Measurements from ENCODE around the gene SLC35G6. TPM values are rescaled to one million over a fixed set of nuclear protein-coding genes. Genes with fewer than 3 reads are reported as not detected.

The SLC35G6 gene
- total RNA-seq, 1 donor from 2014 or later = not detected

DNA sequence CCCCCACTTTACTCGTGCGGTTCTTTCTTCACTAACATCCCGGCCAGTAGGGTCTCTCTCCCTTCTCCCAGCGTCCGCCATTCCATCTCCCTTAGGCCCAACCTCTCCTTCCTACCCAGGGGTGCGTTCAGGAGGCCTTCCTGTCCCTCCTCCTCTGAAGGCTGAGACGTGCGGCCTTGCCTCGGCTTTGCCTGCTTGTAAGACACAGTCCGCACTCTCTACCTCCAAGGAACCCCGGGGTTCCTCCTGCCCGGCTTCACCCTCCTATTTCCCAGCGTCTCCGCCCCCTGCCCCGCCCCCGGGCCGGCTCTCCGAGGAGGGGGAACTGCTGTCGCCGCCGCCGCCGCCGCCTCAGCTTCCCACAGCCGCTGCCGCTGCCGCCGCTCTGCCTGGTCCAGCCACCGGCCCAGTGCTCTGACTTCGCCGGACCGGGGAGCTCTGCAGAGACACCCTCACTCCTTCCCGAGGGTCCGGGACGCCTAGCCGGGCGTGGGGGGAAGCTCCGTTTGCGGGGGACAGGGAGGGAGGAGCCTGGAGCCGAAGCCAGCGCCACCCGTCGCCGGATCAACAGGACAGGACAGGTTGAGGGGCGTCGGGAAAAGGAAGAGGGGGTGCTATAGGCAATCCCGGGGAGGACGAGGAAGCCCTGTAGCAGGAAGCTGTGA lies 43.2 kb upstream of the SLC35G6 start:
- Mint-ChIP-seq H3K27ac (ENCODE audit: unreplicated experiment) (peak overlapping the region; percentile 54), H3K27me3 (ENCODE audit: low read depth) (no peaks in the 10 kb centered on the region), H3K9me3 (ENCODE audit: low read depth) (no peaks in the 10 kb centered on the region), H3K36me3 (ENCODE audit: low read depth) (no peaks in the 10 kb centered on the region), H3K4me3 (ENCODE audit: unreplicated experiment) (peak overlapping the region; percentile 87), H3K4me1 (ENCODE audit: low read depth) (peaks cover 53% of the 10 kb centered on the region)
- no peak for DNase-seq (ENCODE audit: low spot score)
- TF ChIP-seq, protein P1, sequence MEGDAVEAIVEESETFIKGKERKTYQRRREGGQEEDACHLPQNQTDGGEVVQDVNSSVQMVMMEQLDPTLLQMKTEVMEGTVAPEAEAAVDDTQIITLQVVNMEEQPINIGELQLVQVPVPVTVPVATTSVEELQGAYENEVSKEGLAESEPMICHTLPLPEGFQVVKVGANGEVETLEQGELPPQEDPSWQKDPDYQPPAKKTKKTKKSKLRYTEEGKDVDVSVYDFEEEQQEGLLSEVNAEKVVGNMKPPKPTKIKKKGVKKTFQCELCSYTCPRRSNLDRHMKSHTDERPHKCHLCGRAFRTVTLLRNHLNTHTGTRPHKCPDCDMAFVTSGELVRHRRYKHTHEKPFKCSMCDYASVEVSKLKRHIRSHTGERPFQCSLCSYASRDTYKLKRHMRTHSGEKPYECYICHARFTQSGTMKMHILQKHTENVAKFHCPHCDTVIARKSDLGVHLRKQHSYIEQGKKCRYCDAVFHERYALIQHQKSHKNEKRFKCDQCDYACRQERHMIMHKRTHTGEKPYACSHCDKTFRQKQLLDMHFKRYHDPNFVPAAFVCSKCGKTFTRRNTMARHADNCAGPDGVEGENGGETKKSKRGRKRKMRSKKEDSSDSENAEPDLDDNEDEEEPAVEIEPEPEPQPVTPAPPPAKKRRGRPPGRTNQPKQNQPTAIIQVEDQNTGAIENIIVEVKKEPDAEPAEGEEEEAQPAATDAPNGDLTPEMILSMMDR (IDR thresholded peaks at IDR 0.05) = no peak

DNA sequence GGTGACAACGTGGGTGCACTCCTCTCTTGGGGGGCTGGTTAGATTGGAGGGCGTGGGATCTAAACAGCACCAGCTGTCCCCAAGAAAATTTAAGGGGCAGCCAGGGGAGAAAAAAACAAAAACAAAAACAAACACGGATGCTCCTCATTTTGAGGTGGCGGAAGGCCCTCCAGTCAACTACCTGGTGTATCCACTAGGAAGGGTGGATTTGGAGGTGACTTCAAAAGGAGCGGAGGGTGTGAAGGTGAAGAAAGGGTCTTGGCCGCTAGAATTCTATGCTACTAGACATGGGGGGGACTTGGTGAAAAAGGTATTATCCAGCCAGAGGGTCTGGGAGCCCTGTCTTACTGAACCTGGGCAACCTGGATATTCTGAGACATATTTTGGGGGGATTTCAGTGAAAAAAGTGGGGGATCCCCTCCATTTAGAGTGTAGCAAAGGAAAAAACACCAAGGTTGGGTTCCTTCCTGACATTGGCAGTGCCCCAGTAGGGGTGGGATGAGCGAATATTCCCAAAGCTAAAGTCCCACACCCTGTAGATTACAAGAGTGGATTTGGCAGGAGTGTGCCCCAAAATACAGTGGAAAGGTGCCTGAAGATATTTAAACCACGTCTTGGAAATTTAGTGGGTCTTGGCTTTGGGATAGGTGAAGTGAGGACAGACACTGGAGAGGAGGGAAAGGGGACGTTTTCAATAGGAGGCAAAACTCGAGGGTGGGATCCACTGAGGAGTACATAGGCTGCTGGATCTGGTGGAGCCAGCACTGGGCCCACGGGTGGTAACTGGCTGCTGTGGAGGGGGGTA lies 42.4 kb upstream of the SLC35G6 start:
- Mint-ChIP-seq H3K27ac (ENCODE audit: unreplicated experiment) (no peak overlapping the region), H3K27me3 (ENCODE audit: low read depth) (no peaks in the 10 kb centered on the region), H3K4me3 (ENCODE audit: unreplicated experiment) (peak overlapping the region; percentile 87), H3K36me3 (ENCODE audit: low read depth) (no peaks in the 10 kb centered on the region), H3K4me1 (ENCODE audit: low read depth) (peaks cover 58% of the 10 kb centered on the region), H3K9me3 (ENCODE audit: low read depth) (no peaks in the 10 kb centered on the region)
- DNase-seq (ENCODE audit: low spot score) = no peak
- TF ChIP-seq, protein P1 (IDR thresholded peaks at IDR 0.05) = no peak

DNA sequence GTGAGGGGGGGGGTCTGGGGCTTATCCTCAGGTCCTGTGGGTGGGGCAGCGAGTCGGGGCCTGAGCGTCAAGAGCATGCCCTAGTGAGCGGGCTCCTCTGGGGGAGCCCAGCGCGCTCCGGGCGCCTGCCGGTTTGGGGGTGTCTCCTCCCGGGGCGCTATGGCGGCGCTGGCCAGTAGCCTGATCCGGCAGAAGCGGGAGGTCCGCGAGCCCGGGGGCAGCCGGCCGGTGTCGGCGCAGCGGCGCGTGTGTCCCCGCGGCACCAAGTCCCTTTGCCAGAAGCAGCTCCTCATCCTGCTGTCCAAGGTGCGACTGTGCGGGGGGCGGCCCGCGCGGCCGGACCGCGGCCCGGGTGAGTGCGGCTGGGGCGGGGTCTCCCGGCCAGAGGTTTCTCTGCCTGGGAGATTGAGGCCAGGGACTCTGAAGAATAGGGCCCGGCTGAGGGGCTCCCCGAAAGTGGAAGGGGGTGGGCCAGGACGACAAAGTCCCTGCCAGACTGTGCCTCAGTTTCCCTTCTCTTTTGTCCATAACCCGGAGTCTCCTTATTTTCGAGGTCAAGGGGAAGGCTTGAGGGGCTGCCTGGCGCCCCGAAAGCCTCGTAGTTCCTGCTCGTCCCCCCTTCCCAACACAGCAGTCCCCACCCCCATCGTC lies 41.7 kb upstream of the SLC35G6 start, which contains the start of gene FGF11:
Gene FGF11, plus strand, starts transcription at position 51 of the 651 bp plus-strand sequence. Its CDS starts 109 bp downstream, at position 160.
- Mint-ChIP-seq H3K4me1 (ENCODE audit: low read depth) (peaks cover 65% of the 10 kb centered on the region), H3K27me3 (ENCODE audit: low read depth) (no peaks in the 10 kb centered on the region), H3K9me3 (ENCODE audit: low read depth) (no peaks in the 10 kb centered on the region), H3K36me3 (ENCODE audit: low read depth) (no peaks in the 10 kb centered on the region), H3K27ac (ENCODE audit: unreplicated experiment) (peak within 1 kb of the TSS; percentile 59), H3K4me3 (ENCODE audit: unreplicated experiment) (peak within 1 kb of the TSS; percentile 87)
- TF ChIP-seq, protein P1 (IDR thresholded peaks at IDR 0.05) = no peak
- DNase-seq (ENCODE audit: low spot score) = no peak

DNA sequence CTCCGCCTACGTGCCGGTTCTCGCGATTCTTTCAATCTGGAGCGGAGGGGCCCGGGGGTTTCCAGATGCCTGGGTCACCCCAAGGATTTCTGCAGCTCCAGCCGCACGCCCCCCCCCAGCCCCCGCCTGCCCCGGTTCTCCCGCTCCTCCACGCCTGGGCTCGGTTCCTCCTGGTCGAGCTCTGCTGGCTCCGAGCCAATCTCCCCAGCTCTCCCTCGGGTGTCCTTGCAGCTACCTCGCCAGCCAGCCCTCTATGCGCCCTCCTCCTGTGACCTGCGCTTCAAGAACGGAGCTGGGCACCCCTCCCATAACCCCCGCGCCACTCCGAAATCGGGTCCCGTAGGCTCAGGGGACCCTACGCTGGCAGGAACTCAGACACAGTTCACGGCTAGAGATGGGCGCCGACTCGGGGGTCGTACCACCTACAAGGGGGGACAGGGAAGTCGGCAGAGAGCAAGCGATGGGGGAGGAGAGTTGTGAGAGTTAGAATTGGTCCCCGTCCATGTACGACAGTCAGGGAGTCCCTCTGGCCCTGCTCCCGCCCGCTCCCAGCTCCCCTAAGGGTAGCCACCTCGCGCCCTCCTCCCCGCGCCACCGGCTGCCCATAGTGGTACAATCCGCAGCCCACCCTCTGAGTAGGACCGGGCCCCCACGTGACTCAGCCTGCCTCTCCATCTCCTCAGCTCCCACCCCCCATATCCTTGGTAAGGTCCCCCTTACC lies 41.0 kb upstream of the SLC35G6 start:
- H3K27me3 Mint-ChIP-seq (ENCODE audit: low read depth) = no peaks in the 10 kb centered on the region
- peaks cover 68% of the 10 kb centered on the region for H3K4me1 Mint-ChIP-seq (ENCODE audit: low read depth)
- H3K4me3 Mint-ChIP-seq (ENCODE audit: unreplicated experiment) = peak overlapping the region; percentile 84
- no peaks in the 10 kb centered on the region for H3K36me3 Mint-ChIP-seq (ENCODE audit: low read depth)
- H3K9me3 Mint-ChIP-seq (ENCODE audit: low read depth) = no peaks in the 10 kb centered on the region
- TF ChIP-seq, protein P1 (IDR thresholded peaks at IDR 0.05) = no peak
- peak overlapping the region; percentile 59 for H3K27ac Mint-ChIP-seq (ENCODE audit: unreplicated experiment)
- DNase-seq (ENCODE audit: low spot score) = no peak

Measured in chondrocyte (in vitro differentiated cells).